CD14-positive monocyte (primary cell): Measurements from ENCODE around the gene ZNF367. TPM values are rescaled to one million over a fixed set of nuclear protein-coding genes. Genes with fewer than 3 reads are reported as not detected.

Experiments
- DNase-seq, 3 donors: peaks; one replicate each; pipeline ENCODE4 v3.0.0-alpha.2; 2011 to 2022
- H2AFZ ChIP-seq: 2 replicates; pipeline ENCODE4 v1.6.0; 2012; ENCODE audit warnings: mild to moderate bottlenecking, low read depth, low read length, inconsistent platforms; ENCODE audit not compliant: insufficient read depth, poor library complexity, severe bottlenecking
- H3K27ac ChIP-seq, 2 donors: 1 replicate in 1 of 2; 2 replicates in 1 of 2; pipeline ENCODE4 v1.5.1; 2012 to 2013; ENCODE audit warnings: low read length in 2 of 2, control low read depth in 1 of 2, inconsistent platforms in 1 of 2, low read depth in 1 of 2, mild to moderate bottlenecking in 1 of 2
- H3K27me3 ChIP-seq, 2 donors: one replicate each; pipeline versions ENCODE4 v1.6.0 to v1.6.1; 2011 to 2013; ENCODE audit warnings: low read length in 2 of 2; ENCODE audit not compliant: control insufficient read depth in 2 of 2, insufficient read depth in 2 of 2
- H3K36me3 ChIP-seq, 2 donors: replicated peaks in 1 of 2; 1 replicate in 1 of 2; 2 replicates in 1 of 2; pipeline versions ENCODE4 v1.5.1 to v1.6.1; 2012 to 2013; ENCODE audit warnings: low read length in 2 of 2, control low read depth in 1 of 2, inconsistent platforms in 1 of 2, mild to moderate bottlenecking in 1 of 2; ENCODE audit not compliant: insufficient read depth in 2 of 2, control insufficient read depth in 1 of 2
- H3K4me1 ChIP-seq, 2 donors: 1 replicate in 1 of 2; 2 replicates in 1 of 2; pipeline versions ENCODE4 v1.5.1 to v1.6.1; 2012 to 2013; ENCODE audit warnings: low read length in 2 of 2, control low read depth in 1 of 2, inconsistent platforms in 1 of 2, mild to moderate bottlenecking in 1 of 2, moderate library complexity in 1 of 2; ENCODE audit not compliant: insufficient read depth in 2 of 2, control insufficient read depth in 1 of 2
- H3K4me2 ChIP-seq: replicated peaks from 2 replicates; pipeline ENCODE3; 2012; ENCODE audit warnings: low read length, moderate library complexity, mild to moderate bottlenecking; ENCODE audit not compliant: poor library complexity, severe bottlenecking; ENCODE audit errors: extremely low read depth
- H3K4me3 ChIP-seq, 3 experiments: fragments of 200-600 bp in 1 of 3; sonication (generic) in 1 of 3; replicated peaks in 1 of 3; 1 replicate in 2 of 3; 2 replicates in 1 of 3; pipeline ENCODE4 v1.5.1; 2011 to 2013; ENCODE audit warnings: low read length in 3 of 3, mild to moderate bottlenecking in 3 of 3, control low read depth in 2 of 3, low read depth in 2 of 3, inconsistent platforms in 1 of 3, moderate library complexity in 1 of 3
- H3K79me2 ChIP-seq: 2 replicates; pipeline ENCODE4 v1.6.0; 2012; ENCODE audit warnings: mild to moderate bottlenecking, control low read depth, inconsistent platforms, low read length, moderate library complexity; ENCODE audit not compliant: insufficient read depth
- H3K9ac ChIP-seq: 2 replicates; pipeline ENCODE4 v1.6.0; 2017; ENCODE audit warnings: low read length, mild to moderate bottlenecking; ENCODE audit not compliant: insufficient read depth, poor library complexity, severe bottlenecking
- H3K9me3 ChIP-seq, 2 donors: replicated peaks in 1 of 2; 1 replicate in 1 of 2; 2 replicates in 1 of 2; pipeline versions ENCODE4 v1.5.1 to v1.6.1; 2012 to 2013; ENCODE audit warnings: low read length in 2 of 2, control low read depth in 1 of 2; ENCODE audit not compliant: control insufficient read depth in 1 of 2, insufficient read depth in 1 of 2
- H4K20me1 ChIP-seq: 2 replicates; pipeline ENCODE4 v1.6.0; 2012; ENCODE audit warnings: mild to moderate bottlenecking, low read length, control low read depth, moderate library complexity; ENCODE audit not compliant: insufficient read depth
- H3K27ac Mint-ChIP-seq, 7 donors: one replicate each; pipeline ENCODE4 v1.8.0; 2020; ENCODE audit warnings: mild to moderate bottlenecking in 7 of 7, mixed read lengths in 7 of 7, moderate library complexity in 6 of 7, inconsistent platforms in 2 of 7
- H3K27me3 Mint-ChIP-seq, 3 donors: one replicate each; pipeline ENCODE4 v1.8.0; 2021 to 2022; ENCODE audit warnings: low read depth in 3 of 3, mild to moderate bottlenecking in 3 of 3, mixed read lengths in 3 of 3, moderate library complexity in 3 of 3, inconsistent platforms in 1 of 3
- H3K36me3 Mint-ChIP-seq, 2 donors: one replicate each; pipeline ENCODE4 v1.8.0; 2020; ENCODE audit warnings: mixed read lengths in 2 of 2, inconsistent platforms in 1 of 2, mild to moderate bottlenecking in 1 of 2
- H3K4me1 Mint-ChIP-seq: one replicate; pipeline ENCODE4 v1.8.0; 2020; ENCODE audit warnings: mild to moderate bottlenecking, mixed read lengths
- H3K4me3 Mint-ChIP-seq, 2 donors: one replicate each; pipeline ENCODE4 v1.8.0; 2020; ENCODE audit warnings: mild to moderate bottlenecking in 2 of 2, mixed read lengths in 2 of 2, moderate library complexity in 1 of 2
- H3K9me3 Mint-ChIP-seq, 7 donors: one replicate each; pipeline ENCODE4 v1.8.0; 2020 to 2022; ENCODE audit warnings: mixed read lengths in 7 of 7, mild to moderate bottlenecking in 6 of 7, moderate library complexity in 6 of 7, inconsistent platforms in 2 of 7
- CTCF ChIP-seq: fragments of 200-600 bp; IDR thresholded peaks from one replicate; pipeline ENCODE4 v1.8.0; 2022; ENCODE audit warnings: antibody characterized with exemption, mild to moderate bottlenecking
- WGBS: methylation state at CpG from one replicate; pipeline ENCODE4 v1.1.5; 2013; ENCODE audit warnings: missing lambda C conversion rate; ENCODE audit not compliant: insufficient coverage; 5-methylcytosine and 5-hydroxymethylcytosine counted together
- intact Hi-C, 2 donors: fragments of 100-400 bp; cut with micrococcal nuclease; formaldehyde crosslinking; loops; one replicate each; pipeline versions ENCODE4 v1.15.0 to v1.15.1; 2023
- polyA plus RNA-seq, 3 donors: library from polyadenylated mRNA; depleted of rRNA in 1 of 3; unstranded in 2 of 3; stranded (reverse) in 1 of 3; fragments of 300-500 nt in 2 of 3; fragments of >200 nt in 1 of 3; fragmentation: Illumina TruSeq in 2 of 3; gene quantifications; 1 replicate in 2 of 3; 2 replicates in 1 of 3; pipeline ENCODE4 v1.2.3, GENCODE V29; 2012 to 2021

Gene ZNF367
- polyA plus RNA-seq, 3 donors = 0.08 to 0.21 TPM; not detected in 1

GRCh38 chr9:96395964-96396363 lies 22.2 kb downstream of the ZNF367 start:
- Histone ChIP-seq H3K27ac (no peak overlapping the region), H3K4me2 (no peak overlapping the region), H3K4me1 (no peaks in the 10 kb centered on the region), H4K20me1 (no peaks in the 10 kb centered on the region), H3K79me2 (peaks cover 46% of the 10 kb centered on the region), H2AFZ (no peak overlapping the region), H3K4me3 (no peak overlapping the region), H3K9me3 (peaks cover 0 to 3% of the 10 kb centered on the region in 2 donors), H3K36me3 (peaks cover 6 to 17% of the 10 kb centered on the region in 2 donors), H3K9ac (no peak overlapping the region), H3K27me3 (no peaks in the 10 kb centered on the region)
- peak overlapping the region in 1 of 7 donors; percentile 42 for H3K27ac Mint-ChIP-seq
- intact Hi-C loops = no loop called here
- H3K9me3 Mint-ChIP-seq = peaks cover under 1 to 8% (median 5%) of the 10 kb centered on the region in 7 donors
- TF ChIP-seq CTCF = no peak
- no peak overlapping the region for H3K4me3 Mint-ChIP-seq
- peaks cover 6% of the 10 kb centered on the region for H3K4me1 Mint-ChIP-seq
- no peaks in the 10 kb centered on the region for H3K27me3 Mint-ChIP-seq
- DNase-seq = no peak
- H3K36me3 Mint-ChIP-seq = peaks cover 6 to 32% of the 10 kb centered on the region in 2 donors
- no CpG with 5 or more reads among the region's 2 CpGs for WGBS

- 98% methylated on average over 3 of the region's 6 CpGs for WGBS
Observed at GRCh38 chr9:96394832-96395496, 23.2 kb downstream of the ZNF367 start.

More at GRCh38 chr9:96394832-96395496, 23.2 kb downstream of the ZNF367 start:
- Histone ChIP-seq H3K4me2 (no peak overlapping the region), H3K36me3 (peaks cover 10 to 26% of the 10 kb centered on the region in 2 donors), H3K9me3 (no peaks in the 10 kb centered on the region), H3K9ac (no peak overlapping the region), H3K4me1 (no peaks in the 10 kb centered on the region), H3K27ac (no peak overlapping the region), H3K4me3 (no peak overlapping the region), H2AFZ (peak overlapping the region; percentile 21), H4K20me1 (no peaks in the 10 kb centered on the region), H3K27me3 (no peaks in the 10 kb centered on the region), H3K79me2 (peaks cover 36% of the 10 kb centered on the region)
- DNase-seq = no peak
- no peaks in the 10 kb centered on the region for H3K27me3 Mint-ChIP-seq
- TF ChIP-seq CTCF = no peak
- peaks cover 11 to 42% of the 10 kb centered on the region in 2 donors for H3K36me3 Mint-ChIP-seq
- intact Hi-C loops = no loop called here
- H3K27ac Mint-ChIP-seq = peak overlapping the region in 2 of 7 donors; percentile 0 to 63
- peaks cover 0 to under 1% (median 0%) of the 10 kb centered on the region in 7 donors for H3K9me3 Mint-ChIP-seq
- H3K4me1 Mint-ChIP-seq = peaks cover 6% of the 10 kb centered on the region
- no peak overlapping the region for H3K4me3 Mint-ChIP-seq
